ENCODE results near the gene MLN. TPM values are rescaled to one million over a fixed set of nuclear protein-coding genes. Genes with fewer than 3 reads are reported as not detected.

Gene MLN
- total and polyA plus RNA-seq, 12 donors, result not detected

DNA sequence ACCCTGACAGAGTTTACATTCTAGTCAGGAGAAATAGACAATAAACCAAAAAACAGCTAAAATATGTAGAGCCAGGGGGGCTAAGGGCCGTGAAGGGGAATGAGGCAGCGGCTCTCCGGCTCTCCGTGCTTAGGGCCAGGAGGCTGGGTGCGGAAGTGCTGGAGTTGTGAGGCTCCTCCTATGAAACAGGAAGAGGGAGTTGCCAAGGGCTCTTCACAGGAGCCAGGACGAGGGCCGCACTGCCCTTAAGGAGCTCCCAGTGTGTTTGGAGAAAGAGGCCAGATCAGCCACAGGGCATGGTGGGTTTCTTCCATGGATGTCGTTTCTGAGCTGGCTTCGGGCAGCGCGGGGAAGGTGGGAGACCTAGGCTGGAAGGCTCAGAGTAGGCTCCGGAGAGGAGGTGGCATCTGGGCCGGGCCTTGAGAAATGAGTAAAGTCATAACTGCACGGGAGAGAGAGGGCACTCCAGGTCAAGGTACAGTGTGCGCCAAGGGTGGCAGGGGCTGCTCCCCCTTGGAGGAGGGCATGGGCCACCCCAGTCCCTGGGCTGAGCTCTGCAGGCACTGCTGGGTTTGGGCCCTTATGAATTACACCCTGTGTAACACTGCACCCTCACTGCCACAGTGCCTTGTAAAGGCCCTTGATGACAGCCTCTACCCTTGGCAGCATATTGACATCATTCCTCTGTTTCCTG, 20.8 kb upstream of the MLN start:
- no peaks in the 10 kb centered on the region for H3K36me3 ChIP-seq
- H3K27ac ChIP-seq, result no peak overlapping the region
- H3K4me1 ChIP-seq, result peaks cover 0 to 19% (median 10%) of the 10 kb centered on the region in 9 donors
- no peaks in the 10 kb centered on the region for H3K9me3 ChIP-seq
- H3K27me3 ChIP-seq, result peaks cover 0 to 44% (median 3%) of the 10 kb centered on the region in 7 donors
- no peak overlapping the region for H3K4me3 ChIP-seq
- peak in 6 of 8 donors; percentile 45 to 73 (median 68) for ATAC-seq
- intact Hi-C loops (cut with DNase I), result no loop called here
- TF ChIP-seq CTCF (IDR thresholded peaks at IDR 0.05), result no peak
- DNase-seq, result peak; percentile 19 to 29
- WGBS, 2 donors, result 61 to 71% methylated on average over 15 of the region's 15 CpGs

GRCh38 chr6:33823806-33824205, 20.0 kb upstream of the MLN start:
- peaks cover 0 to 16% (median 8%) of the 10 kb centered on the region in 9 donors for H3K4me1 ChIP-seq
- H3K9me3 ChIP-seq, result no peaks in the 10 kb centered on the region
- H3K27me3 ChIP-seq, result peaks cover 0 to 46% (median 7%) of the 10 kb centered on the region in 7 donors
- ATAC-seq (no peak), DNase-seq (no peak)
- 87 to 92% methylated on average over 2 of the region's 2 CpGs for WGBS, 2 donors
- no peaks in the 10 kb centered on the region for H3K36me3 ChIP-seq
- no peak overlapping the region for H3K4me3 ChIP-seq
- intact Hi-C loops (cut with DNase I), result no loop called here
- TF ChIP-seq CTCF (IDR thresholded peaks at IDR 0.05), result no peak
- no peak overlapping the region for H3K27ac ChIP-seq

- intact Hi-C loops (cut with DNase I), result no loop called here
Observed at GRCh38 chr6:33822575-33823395, 19.0 kb upstream of the MLN start.

More at GRCh38 chr6:33822575-33823395, 19.0 kb upstream of the MLN start:
- Histone ChIP-seq H3K4me1 (peaks cover 0 to 9% (median 0%) of the 10 kb centered on the region in 9 donors), H3K9me3 (no peaks in the 10 kb centered on the region), H3K36me3 (no peaks in the 10 kb centered on the region), H3K27ac (no peak overlapping the region), H3K27me3 (peaks cover 0 to 51% (median 16%) of the 10 kb centered on the region in 7 donors), H3K4me3 (no peak overlapping the region)
- peak in 2 of 9 donors; percentile 13 to 19 for TF ChIP-seq CTCF (IDR thresholded peaks at IDR 0.05)
- ATAC-seq (no peak), DNase-seq (no peak)
- 48 to 55% methylated on average over 10 of the region's 10 CpGs for WGBS, 2 donors
